ENCODE data around the gene PCDH9.
A peak's percentile ranks its signal among the peaks of the same experiment; 100 is the strongest.

Gene PCDH9

GRCh38 chr13:66323745-66324347, 906.3 kb downstream of the PCDH9 start:
- Histone ChIP-seq H3K9ac (ENCODE audit: low read length in 2 of 2) (no peak overlapping the region), H3K27ac (ENCODE audit: low read length) (no peak overlapping the region), H3K9me3 (ENCODE audit: control insufficient read depth in 2 of 2, low read length in 2 of 2) (no peaks in the 10 kb centered on the region), H3K36me3 (ENCODE audit: control insufficient read depth in 2 of 2, insufficient read depth in 2 of 2, low read length in 2 of 2) (no peaks in the 10 kb centered on the region), H3K27me3 (ENCODE audit: control insufficient read depth in 1 of 2, insufficient read depth in 2 of 2, low read length in 2 of 2) (no peaks in the 10 kb centered on the region), H3K4me3 (ENCODE audit: low read length in 2 of 2) (peak overlapping the region in 1 of 2 donors; percentile 23), H3K4me1 (ENCODE audit: control insufficient read depth, insufficient read depth, low read length) (no peaks in the 10 kb centered on the region)

- Histone ChIP-seq H3K4me1 (ENCODE audit: control insufficient read depth, insufficient read depth, low read length) (no peaks in the 10 kb centered on the region), H3K27ac (ENCODE audit: low read length) (no peak overlapping the region), H3K4me3 (ENCODE audit: low read length in 2 of 2) (no peak overlapping the region), H3K36me3 (ENCODE audit: control insufficient read depth in 2 of 2, insufficient read depth in 2 of 2, low read length in 2 of 2) (no peaks in the 10 kb centered on the region), H3K27me3 (ENCODE audit: control insufficient read depth in 1 of 2, insufficient read depth in 2 of 2, low read length in 2 of 2) (no peaks in the 10 kb centered on the region), H3K9me3 (ENCODE audit: control insufficient read depth in 2 of 2, low read length in 2 of 2) (no peaks in the 10 kb centered on the region), H3K9ac (ENCODE audit: low read length in 2 of 2) (no peak overlapping the region)
Measured at GRCh38 chr13:66322936-66323335, 907.2 kb downstream of the PCDH9 start.

- no peak overlapping the region for H3K9ac ChIP-seq (ENCODE audit: low read length in 2 of 2)
- no peaks in the 10 kb centered on the region for H3K4me1 ChIP-seq (ENCODE audit: control insufficient read depth, insufficient read depth, low read length)
- H3K27me3 ChIP-seq (ENCODE audit: control insufficient read depth in 1 of 2, insufficient read depth in 2 of 2, low read length in 2 of 2): no peaks in the 10 kb centered on the region
- H3K4me3 ChIP-seq (ENCODE audit: low read length in 2 of 2): no peak overlapping the region
- no peaks in the 10 kb centered on the region for H3K9me3 ChIP-seq (ENCODE audit: control insufficient read depth in 2 of 2, low read length in 2 of 2)
- H3K36me3 ChIP-seq (ENCODE audit: control insufficient read depth in 2 of 2, insufficient read depth in 2 of 2, low read length in 2 of 2): no peaks in the 10 kb centered on the region
- H3K27ac ChIP-seq (ENCODE audit: low read length): no peak overlapping the region
Measured at GRCh38 chr13:66322193-66322740, 907.9 kb downstream of the PCDH9 start.

GRCh38 chr13:66314911-66315310, 915.2 kb downstream of the PCDH9 start:
- no peak overlapping the region for H3K27ac ChIP-seq (ENCODE audit: low read length)
- no peaks in the 10 kb centered on the region for H3K27me3 ChIP-seq (ENCODE audit: control insufficient read depth in 1 of 2, insufficient read depth in 2 of 2, low read length in 2 of 2)
- H3K9ac ChIP-seq (ENCODE audit: low read length in 2 of 2): no peak overlapping the region
- no peaks in the 10 kb centered on the region for H3K4me1 ChIP-seq (ENCODE audit: control insufficient read depth, insufficient read depth, low read length)
- no peaks in the 10 kb centered on the region for H3K9me3 ChIP-seq (ENCODE audit: control insufficient read depth in 2 of 2, low read length in 2 of 2)
- no peaks in the 10 kb centered on the region for H3K36me3 ChIP-seq (ENCODE audit: control insufficient read depth in 2 of 2, insufficient read depth in 2 of 2, low read length in 2 of 2)
- H3K4me3 ChIP-seq (ENCODE audit: low read length in 2 of 2): no peak overlapping the region

GRCh38 chr13:66313413-66313812, 916.7 kb downstream of the PCDH9 start:
- Histone ChIP-seq H3K9ac (ENCODE audit: low read length in 2 of 2) (no peak overlapping the region), H3K27me3 (ENCODE audit: control insufficient read depth in 1 of 2, insufficient read depth in 2 of 2, low read length in 2 of 2) (no peaks in the 10 kb centered on the region), H3K4me3 (ENCODE audit: low read length in 2 of 2) (no peak overlapping the region), H3K9me3 (ENCODE audit: control insufficient read depth in 2 of 2, low read length in 2 of 2) (no peaks in the 10 kb centered on the region), H3K27ac (ENCODE audit: low read length) (no peak overlapping the region), H3K36me3 (ENCODE audit: control insufficient read depth in 2 of 2, insufficient read depth in 2 of 2, low read length in 2 of 2) (no peaks in the 10 kb centered on the region), H3K4me1 (ENCODE audit: control insufficient read depth, insufficient read depth, low read length) (no peaks in the 10 kb centered on the region)

- Histone ChIP-seq H3K27me3 (ENCODE audit: control insufficient read depth in 1 of 2, insufficient read depth in 2 of 2, low read length in 2 of 2) (no peaks in the 10 kb centered on the region), H3K27ac (ENCODE audit: low read length) (no peak overlapping the region), H3K36me3 (ENCODE audit: control insufficient read depth in 2 of 2, insufficient read depth in 2 of 2, low read length in 2 of 2) (no peaks in the 10 kb centered on the region), H3K9ac (ENCODE audit: low read length in 2 of 2) (no peak overlapping the region), H3K9me3 (ENCODE audit: control insufficient read depth in 2 of 2, low read length in 2 of 2) (no peaks in the 10 kb centered on the region), H3K4me3 (ENCODE audit: low read length in 2 of 2) (no peak overlapping the region), H3K4me1 (ENCODE audit: control insufficient read depth, insufficient read depth, low read length) (no peaks in the 10 kb centered on the region)
Measured at GRCh38 chr13:66312312-66313087, 917.6 kb downstream of the PCDH9 start.

- no peaks in the 10 kb centered on the region for H3K4me1 ChIP-seq (ENCODE audit: control insufficient read depth, insufficient read depth, low read length)
- H3K27ac ChIP-seq (ENCODE audit: low read length): no peak overlapping the region
- H3K9ac ChIP-seq (ENCODE audit: low read length in 2 of 2): no peak overlapping the region
- no peaks in the 10 kb centered on the region for H3K9me3 ChIP-seq (ENCODE audit: control insufficient read depth in 2 of 2, low read length in 2 of 2)
- H3K36me3 ChIP-seq (ENCODE audit: control insufficient read depth in 2 of 2, insufficient read depth in 2 of 2, low read length in 2 of 2): peaks cover 0 to 4% of the 10 kb centered on the region in 2 donors
- no peaks in the 10 kb centered on the region for H3K27me3 ChIP-seq (ENCODE audit: control insufficient read depth in 1 of 2, insufficient read depth in 2 of 2, low read length in 2 of 2)
- no peak overlapping the region for H3K4me3 ChIP-seq (ENCODE audit: low read length in 2 of 2)
Measured at GRCh38 chr13:66305961-66306617, 924.0 kb downstream of the PCDH9 start.

GRCh38 chr13:66301482-66301881, 928.7 kb downstream of the PCDH9 start:
- Histone ChIP-seq H3K36me3 (ENCODE audit: control insufficient read depth in 2 of 2, insufficient read depth in 2 of 2, low read length in 2 of 2) (peaks cover 0 to 4% of the 10 kb centered on the region in 2 donors), H3K27me3 (ENCODE audit: control insufficient read depth in 1 of 2, insufficient read depth in 2 of 2, low read length in 2 of 2) (no peaks in the 10 kb centered on the region), H3K4me3 (ENCODE audit: low read length in 2 of 2) (no peak overlapping the region), H3K4me1 (ENCODE audit: control insufficient read depth, insufficient read depth, low read length) (no peaks in the 10 kb centered on the region), H3K9me3 (ENCODE audit: control insufficient read depth in 2 of 2, low read length in 2 of 2) (no peaks in the 10 kb centered on the region), H3K9ac (ENCODE audit: low read length in 2 of 2) (no peak overlapping the region), H3K27ac (ENCODE audit: low read length) (no peak overlapping the region)

- Histone ChIP-seq H3K36me3 (ENCODE audit: control insufficient read depth in 2 of 2, insufficient read depth in 2 of 2, low read length in 2 of 2) (peaks cover 0 to 4% of the 10 kb centered on the region in 2 donors), H3K4me1 (ENCODE audit: control insufficient read depth, insufficient read depth, low read length) (no peaks in the 10 kb centered on the region), H3K27ac (ENCODE audit: low read length) (no peak overlapping the region), H3K27me3 (ENCODE audit: control insufficient read depth in 1 of 2, insufficient read depth in 2 of 2, low read length in 2 of 2) (no peaks in the 10 kb centered on the region), H3K9ac (ENCODE audit: low read length in 2 of 2) (no peak overlapping the region), H3K4me3 (ENCODE audit: low read length in 2 of 2) (no peak overlapping the region), H3K9me3 (ENCODE audit: control insufficient read depth in 2 of 2, low read length in 2 of 2) (no peaks in the 10 kb centered on the region)
Measured at GRCh38 chr13:66301006-66301405, 929.1 kb downstream of the PCDH9 start.

- no peaks in the 10 kb centered on the region for H3K9me3 ChIP-seq (ENCODE audit: control insufficient read depth in 2 of 2, low read length in 2 of 2)
- no peak overlapping the region for H3K4me3 ChIP-seq (ENCODE audit: low read length in 2 of 2)
- no peak overlapping the region for H3K27ac ChIP-seq (ENCODE audit: low read length)
- H3K36me3 ChIP-seq (ENCODE audit: control insufficient read depth in 2 of 2, insufficient read depth in 2 of 2, low read length in 2 of 2): no peaks in the 10 kb centered on the region
- no peaks in the 10 kb centered on the region for H3K27me3 ChIP-seq (ENCODE audit: control insufficient read depth in 1 of 2, insufficient read depth in 2 of 2, low read length in 2 of 2)
- no peak overlapping the region for H3K9ac ChIP-seq (ENCODE audit: low read length in 2 of 2)
- H3K4me1 ChIP-seq (ENCODE audit: control insufficient read depth, insufficient read depth, low read length): no peaks in the 10 kb centered on the region
Measured at GRCh38 chr13:66296875-66297274, 933.3 kb downstream of the PCDH9 start.
